Measurements from ENCODE around the gene NOBOX.
"Not testable (repeated sequence)": the region's sequence is repeated elsewhere in the genome, so short reads cannot be mapped to it uniquely, and the experiment has no call there.

DNA sequence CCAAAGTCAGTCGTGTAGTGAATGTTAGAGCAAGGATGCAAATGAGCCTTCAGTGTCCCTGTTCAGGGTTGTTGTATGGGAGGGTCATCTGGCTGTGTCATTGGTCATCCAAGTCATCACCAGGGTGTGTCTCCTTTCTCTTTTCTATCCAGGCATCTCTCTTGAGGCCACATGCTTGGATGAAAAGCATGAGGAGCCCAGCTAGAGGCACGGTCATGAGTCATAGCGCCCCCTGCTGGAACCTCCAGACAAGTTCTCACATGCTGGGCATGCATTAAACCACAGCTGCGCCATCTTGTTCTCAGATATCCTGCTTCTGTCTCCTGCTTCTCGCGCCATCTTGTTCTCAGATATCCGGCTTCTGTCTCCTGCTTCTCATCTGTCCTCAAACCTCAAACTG lies 34.3 kb downstream of the NOBOX start:
- not testable (repeated sequence) for TF ChIP-seq CTCF (IDR thresholded peaks at IDR 0.05; ENCODE audit: poor library complexity); EZH2 (IDR thresholded peaks at IDR 0.05; ENCODE audit: borderline replicate concordance); EZH2phosphoT487 (IDR thresholded peaks at IDR 0.05; ENCODE audit: low read depth, severe bottlenecking, unreplicated experiment)
